Right kidney (tissue), 1 donor: ENCODE measurements around the gene DNAH12.
"Not testable (repeated sequence)": the region's sequence is repeated elsewhere in the genome, so short reads cannot be mapped to it uniquely, and the experiment has no call there.

Experiments used
- DNase-seq: peaks from one replicate; pipeline ENCODE4 v3.0.0-alpha.2; 2016

DNAH12 gene

DNA sequence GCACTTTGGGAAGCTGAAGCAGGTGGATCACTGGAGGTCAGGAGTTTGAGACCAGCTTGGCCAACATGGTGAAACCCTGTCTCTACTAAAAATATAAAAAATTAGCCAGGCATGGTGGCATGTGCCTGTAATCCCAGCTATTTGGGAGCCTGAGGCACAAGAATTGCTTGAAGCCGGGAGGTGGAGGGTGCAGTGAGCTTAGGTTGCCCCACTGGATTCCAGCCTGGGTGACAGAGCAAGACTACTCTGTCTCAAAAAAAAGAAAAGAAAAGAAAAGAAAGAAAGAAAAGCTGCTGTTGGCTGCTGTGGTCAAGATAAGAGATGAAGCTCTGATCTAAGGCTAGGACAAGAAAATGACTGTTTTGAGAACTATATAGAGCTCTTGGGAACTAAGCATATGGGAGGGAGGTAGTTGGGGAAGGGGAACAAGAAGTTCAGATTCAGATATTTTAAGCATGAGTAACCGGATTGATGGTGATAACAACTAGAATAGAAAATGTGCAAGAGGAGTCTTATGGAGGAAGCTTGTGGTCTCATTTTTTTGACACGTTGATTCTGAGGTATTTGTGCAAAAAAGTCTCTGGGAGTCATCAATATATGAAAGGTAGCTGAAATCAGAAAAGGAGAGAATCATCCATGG, 25.7 kb downstream of the DNAH12 start:
- no peak for DNase-seq

GRCh38 chr3:57512166-57512565, 32.0 kb downstream of the DNAH12 start:
- no peak for DNase-seq

- no peak for DNase-seq
Observed at GRCh38 chr3:57505901-57506300, 38.2 kb downstream of the DNAH12 start.

DNA sequence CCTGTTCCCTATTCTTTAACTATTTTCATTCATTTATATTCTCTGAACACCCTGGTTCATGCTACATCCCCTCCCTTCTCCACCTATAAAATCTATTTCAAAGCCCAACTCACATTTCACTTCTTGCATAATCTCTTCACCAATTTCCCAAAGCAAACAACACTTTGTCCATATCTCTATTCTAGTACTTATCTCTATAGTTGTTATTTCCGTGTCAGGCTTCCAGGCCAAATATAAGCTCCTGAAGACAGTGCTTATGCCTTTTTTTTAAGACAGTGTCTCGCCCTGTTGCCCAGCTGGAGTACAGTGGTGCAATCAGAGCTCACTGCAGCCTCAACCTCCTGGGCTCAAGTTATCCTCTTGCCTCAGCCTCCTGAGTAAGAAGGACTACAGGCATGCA, 43.6 kb downstream of the DNAH12 start:
- no peak for DNase-seq

- no peak for DNase-seq
Observed at GRCh38 chr3:57497904-57498303, 46.2 kb downstream of the DNAH12 start.

DNA sequence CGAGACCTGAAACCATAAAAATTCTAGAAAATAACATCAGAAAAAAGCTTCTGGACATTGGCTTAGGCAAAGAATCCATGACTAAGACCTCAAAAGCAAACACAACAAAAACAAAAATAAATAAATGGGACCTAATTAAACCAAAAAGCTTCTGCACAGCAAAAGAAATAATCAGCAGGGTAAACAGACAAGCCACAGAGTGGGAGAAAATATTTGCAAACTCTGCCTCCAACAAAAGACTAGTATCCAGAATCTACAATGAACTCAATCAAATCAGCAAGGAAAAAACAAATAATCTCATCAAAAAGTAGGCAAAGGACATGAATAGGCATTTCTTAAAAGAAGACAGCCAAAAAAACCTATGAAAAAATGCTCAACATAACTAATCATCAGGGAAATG, 59.6 kb downstream of the DNAH12 start:
- no peak for DNase-seq

- not testable (repeated sequence) for DNase-seq
Observed at GRCh38 chr3:57477193-57477592, 67.0 kb downstream of the DNAH12 start.

DNA sequence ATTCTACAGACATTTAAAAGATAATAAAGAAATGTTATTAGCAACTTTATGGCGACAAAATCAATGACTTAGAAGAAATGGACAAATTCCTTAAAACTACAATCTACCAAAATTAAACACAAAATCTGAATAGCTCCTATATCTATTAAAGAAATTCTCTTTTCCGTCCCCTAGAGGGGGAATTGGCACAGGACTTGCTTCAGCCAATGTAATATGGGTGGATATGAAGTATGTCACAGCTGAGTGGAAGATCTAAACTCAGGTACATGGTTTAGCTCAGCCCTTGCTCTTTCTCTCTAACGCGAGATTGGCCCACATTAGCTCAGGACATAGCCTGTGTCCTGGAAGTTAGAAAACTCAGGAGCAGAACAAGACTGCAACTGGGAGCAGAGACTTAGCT, 79.3 kb downstream of the DNAH12 start:
- no peak for DNase-seq

DNA sequence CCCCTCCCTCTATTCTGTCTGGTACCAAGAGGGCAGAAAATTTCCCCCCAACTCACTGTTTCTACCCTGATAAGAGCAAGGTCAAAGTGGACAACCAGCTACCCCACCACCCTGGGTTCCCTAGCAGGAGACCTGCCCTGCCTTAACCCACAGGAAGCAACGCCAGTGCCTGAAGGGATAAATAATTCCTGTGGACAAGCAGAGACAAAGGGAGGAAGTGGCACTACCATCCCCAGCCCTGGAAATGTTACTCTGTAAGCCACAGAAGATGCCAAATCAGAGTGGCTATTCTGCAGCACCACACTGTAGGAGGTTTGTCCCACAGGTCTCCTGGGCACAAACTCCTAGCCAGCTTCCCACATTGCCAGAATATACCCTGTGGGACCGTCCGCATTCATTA, 80.1 kb downstream of the DNAH12 start:
- no peak for DNase-seq

DNA sequence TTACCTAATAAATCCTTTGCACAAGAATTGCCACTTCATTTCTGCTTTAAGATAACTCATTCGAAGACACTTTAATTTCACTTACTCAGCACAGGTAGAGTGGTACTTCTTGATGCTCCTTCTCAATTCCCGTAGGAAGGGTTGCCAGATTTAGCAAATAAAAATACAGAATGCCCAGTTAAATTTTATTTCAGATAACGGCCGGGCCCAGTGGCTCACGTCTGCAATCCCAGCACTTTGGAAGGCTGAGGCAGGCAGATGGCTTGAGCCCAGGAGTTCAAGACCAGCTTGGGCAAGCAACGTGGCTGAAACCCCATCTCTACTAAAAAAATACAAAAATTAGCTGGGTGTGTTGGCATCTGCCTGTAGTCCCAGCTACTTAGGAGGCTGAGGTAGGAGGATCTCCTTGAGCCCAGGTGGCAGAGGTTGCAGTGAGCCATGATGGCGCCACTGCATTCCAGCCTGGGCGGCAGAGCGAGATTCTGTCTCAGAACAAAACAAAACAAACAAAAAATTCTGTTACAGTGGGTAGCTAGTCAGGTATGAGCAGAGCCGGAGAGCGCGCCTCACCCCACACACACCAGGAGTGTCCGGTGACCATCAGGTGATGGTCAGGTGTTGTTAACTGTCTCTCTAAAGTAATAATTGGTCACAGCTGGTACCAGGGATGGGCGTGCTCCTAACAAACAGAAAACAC, 92.8 kb downstream of the DNAH12 start:
- no peak for DNase-seq

GRCh38 chr3:57449276-57449847, 94.8 kb downstream of the DNAH12 start:
- not testable (repeated sequence) for DNase-seq

DNA sequence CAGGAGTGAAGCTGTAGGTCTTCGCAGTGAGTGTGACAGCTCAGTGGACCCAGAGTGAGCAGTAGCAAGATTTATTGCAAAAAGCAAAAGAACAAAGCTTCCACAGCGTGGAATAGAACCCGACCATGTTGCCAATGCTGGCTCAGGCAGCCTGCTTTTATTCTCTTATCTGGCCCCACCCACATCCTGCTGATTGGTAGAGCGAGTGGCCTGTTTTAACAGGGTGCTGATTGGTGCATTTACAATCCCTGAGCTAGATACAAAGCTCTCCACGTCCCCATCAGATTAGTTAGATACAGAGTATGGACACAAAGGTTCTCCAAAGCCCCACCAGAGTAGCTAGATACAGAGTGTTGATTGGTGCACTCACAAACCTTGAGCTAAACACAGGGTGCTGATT, 95.7 kb downstream of the DNAH12 start:
- not testable (repeated sequence) for DNase-seq

GRCh38 chr3:57446318-57446841, 97.8 kb downstream of the DNAH12 start:
- no peak for DNase-seq

GRCh38 chr3:57444469-57444868, 99.7 kb downstream of the DNAH12 start:
- no peak for DNase-seq

DNA sequence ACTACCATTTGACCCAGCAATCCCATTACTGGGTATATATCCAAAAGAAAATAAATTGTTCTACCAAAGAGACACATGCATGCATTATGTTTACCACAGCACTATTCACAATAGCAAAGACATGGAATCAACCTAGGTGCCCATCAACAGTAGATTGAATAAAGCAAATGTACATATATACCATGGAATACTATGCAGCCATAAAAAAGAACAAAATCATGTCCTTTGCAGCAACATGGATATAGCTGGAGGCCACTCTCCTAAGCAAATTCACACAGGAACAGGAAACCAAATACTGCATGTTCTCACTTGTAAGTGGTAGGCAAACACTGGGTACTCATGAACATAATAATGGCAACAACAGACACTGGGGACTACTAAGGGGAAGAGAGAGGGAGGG, 104.0 kb downstream of the DNAH12 start:
- not testable (repeated sequence) for DNase-seq

GRCh38 chr3:57438460-57438859, 105.7 kb downstream of the DNAH12 start:
- not testable (repeated sequence) for DNase-seq

- DNase-seq = no peak
Observed at GRCh38 chr3:57436195-57436761, 107.9 kb downstream of the DNAH12 start.

GRCh38 chr3:57434041-57434440, 110.1 kb downstream of the DNAH12 start:
- DNase-seq = no peak

- no peak for DNase-seq
Observed at GRCh38 chr3:57423335-57423734, 120.8 kb downstream of the DNAH12 start.

- no peak for DNase-seq
Observed at GRCh38 chr3:57421336-57421735, 122.8 kb downstream of the DNAH12 start.

DNA sequence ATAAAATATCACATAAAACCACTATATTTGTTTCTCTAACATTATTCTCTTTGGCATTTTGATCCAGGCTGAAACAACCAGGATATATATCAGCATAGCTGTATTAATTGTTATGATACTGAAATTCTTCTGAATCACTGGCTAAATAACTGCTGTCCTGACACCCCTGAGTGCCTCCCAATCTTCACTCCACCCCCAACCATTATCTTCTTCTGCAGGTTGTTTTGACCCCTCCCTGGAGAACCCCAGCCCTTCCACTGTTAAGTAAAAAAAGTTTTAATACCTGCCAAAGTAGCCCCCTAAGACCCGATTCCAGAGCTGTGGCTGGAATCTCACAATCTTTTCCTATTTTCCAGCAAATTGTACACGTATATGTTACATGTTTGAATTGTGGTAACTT, 124.1 kb downstream of the DNAH12 start:
- no peak for DNase-seq

GRCh38 chr3:57411715-57412114, 132.4 kb downstream of the DNAH12 start:
- no peak for DNase-seq

GRCh38 chr3:57409471-57409870, 134.7 kb downstream of the DNAH12 start:
- DNase-seq = no peak
